IPS-18c (cell line): ENCODE data around the gene ATP5MC3.

ENCODE experiments used
- H3K4me3 ChIP-seq: 2 replicates; pipeline ENCODE4 v1.7.0; 2013; ENCODE audit warnings: low read depth, mild to moderate bottlenecking, low read length, moderate library complexity; ENCODE audit not compliant: insufficient read depth
- H3K9me3 ChIP-seq: one replicate; pipeline ENCODE4 v1.6.1; 2013; ENCODE audit warnings: mild to moderate bottlenecking, low read length, moderate library complexity; ENCODE audit not compliant: control insufficient read depth, insufficient read depth

The ATP5MC3 gene

GRCh38 chr2:175175896-175176295, 5.6 kb downstream of the ATP5MC3 start:
- H3K4me3 ChIP-seq: no peak overlapping the region
- H3K9me3 ChIP-seq: no peaks in the 10 kb centered on the region

- no peak overlapping the region for H3K4me3 ChIP-seq
Measured at GRCh38 chr2:175175320-175175719, 6.2 kb downstream of the ATP5MC3 start.

GRCh38 chr2:175170659-175171304, 10.7 kb downstream of the ATP5MC3 start:
- H3K4me3 ChIP-seq: no peak overlapping the region
- no peaks in the 10 kb centered on the region for H3K9me3 ChIP-seq

More at GRCh38 chr2:175175320-175175719, 6.2 kb downstream of the ATP5MC3 start:
- H3K9me3 ChIP-seq: no peaks in the 10 kb centered on the region

- Histone ChIP-seq H3K9me3 (no peaks in the 10 kb centered on the region), H3K4me3 (no peak overlapping the region)
Measured at GRCh38 chr2:175169191-175169590, 12.3 kb downstream of the ATP5MC3 start.

- H3K9me3 ChIP-seq: no peaks in the 10 kb centered on the region
- peak overlapping the region; percentile 76 for H3K4me3 ChIP-seq
Measured at GRCh38 chr2:175168564-175168945, 13.0 kb downstream of the ATP5MC3 start.

- peak within 1 kb of the TSS; percentile 85 for H3K4me3 ChIP-seq
- H3K9me3 ChIP-seq: no peaks in the 10 kb centered on the region
Measured at GRCh38 chr2:175167792-175168563, 13.5 kb downstream of the ATP5MC3 start, which contains the start of gene ATF2. ATF2 (minus strand) TSS chr2:175168203; CDS start chr2:175136443, 31,760 bp downstream.

GRCh38 chr2:175167076-175167791, 14.3 kb downstream of the ATP5MC3 start:
- Histone ChIP-seq H3K9me3 (no peaks in the 10 kb centered on the region), H3K4me3 (peak overlapping the region; percentile 85)

GRCh38 chr2:175166216-175166824, 15.2 kb downstream of the ATP5MC3 start:
- Histone ChIP-seq H3K4me3 (peak overlapping the region; percentile 85), H3K9me3 (no peaks in the 10 kb centered on the region)

- H3K4me3 ChIP-seq: no peak overlapping the region
- peaks cover 2% of the 10 kb centered on the region for H3K9me3 ChIP-seq
Measured at GRCh38 chr2:175164235-175164634, 17.3 kb downstream of the ATP5MC3 start.

GRCh38 chr2:175158894-175159293, 22.6 kb downstream of the ATP5MC3 start:
- no peak overlapping the region for H3K4me3 ChIP-seq
- H3K9me3 ChIP-seq: peaks cover 2% of the 10 kb centered on the region

GRCh38 chr2:175156534-175156933, 25.0 kb downstream of the ATP5MC3 start:
- Histone ChIP-seq H3K9me3 (peaks cover 2% of the 10 kb centered on the region), H3K4me3 (no peak overlapping the region)

- Histone ChIP-seq H3K4me3 (no peak overlapping the region), H3K9me3 (no peaks in the 10 kb centered on the region)
Measured at GRCh38 chr2:175154661-175155082, 26.8 kb downstream of the ATP5MC3 start.

GRCh38 chr2:175152242-175152641, 29.3 kb downstream of the ATP5MC3 start:
- Histone ChIP-seq H3K4me3 (no peak overlapping the region), H3K9me3 (no peaks in the 10 kb centered on the region)

GRCh38 chr2:175151791-175152190, 29.7 kb downstream of the ATP5MC3 start:
- no peak overlapping the region for H3K4me3 ChIP-seq
- no peaks in the 10 kb centered on the region for H3K9me3 ChIP-seq

GRCh38 chr2:175147186-175147585, 34.3 kb downstream of the ATP5MC3 start:
- no peaks in the 10 kb centered on the region for H3K9me3 ChIP-seq
- no peak overlapping the region for H3K4me3 ChIP-seq

- H3K4me3 ChIP-seq: no peak overlapping the region
Measured at GRCh38 chr2:175143678-175144077, 37.8 kb downstream of the ATP5MC3 start.

GRCh38 chr2:175143191-175143590, 38.3 kb downstream of the ATP5MC3 start:
- H3K9me3 ChIP-seq: no peaks in the 10 kb centered on the region
- H3K4me3 ChIP-seq: no peak overlapping the region

More at GRCh38 chr2:175143678-175144077, 37.8 kb downstream of the ATP5MC3 start:
- no peaks in the 10 kb centered on the region for H3K9me3 ChIP-seq
